ENCODE results near the gene TPCN2.

TPCN2 gene

DNA sequence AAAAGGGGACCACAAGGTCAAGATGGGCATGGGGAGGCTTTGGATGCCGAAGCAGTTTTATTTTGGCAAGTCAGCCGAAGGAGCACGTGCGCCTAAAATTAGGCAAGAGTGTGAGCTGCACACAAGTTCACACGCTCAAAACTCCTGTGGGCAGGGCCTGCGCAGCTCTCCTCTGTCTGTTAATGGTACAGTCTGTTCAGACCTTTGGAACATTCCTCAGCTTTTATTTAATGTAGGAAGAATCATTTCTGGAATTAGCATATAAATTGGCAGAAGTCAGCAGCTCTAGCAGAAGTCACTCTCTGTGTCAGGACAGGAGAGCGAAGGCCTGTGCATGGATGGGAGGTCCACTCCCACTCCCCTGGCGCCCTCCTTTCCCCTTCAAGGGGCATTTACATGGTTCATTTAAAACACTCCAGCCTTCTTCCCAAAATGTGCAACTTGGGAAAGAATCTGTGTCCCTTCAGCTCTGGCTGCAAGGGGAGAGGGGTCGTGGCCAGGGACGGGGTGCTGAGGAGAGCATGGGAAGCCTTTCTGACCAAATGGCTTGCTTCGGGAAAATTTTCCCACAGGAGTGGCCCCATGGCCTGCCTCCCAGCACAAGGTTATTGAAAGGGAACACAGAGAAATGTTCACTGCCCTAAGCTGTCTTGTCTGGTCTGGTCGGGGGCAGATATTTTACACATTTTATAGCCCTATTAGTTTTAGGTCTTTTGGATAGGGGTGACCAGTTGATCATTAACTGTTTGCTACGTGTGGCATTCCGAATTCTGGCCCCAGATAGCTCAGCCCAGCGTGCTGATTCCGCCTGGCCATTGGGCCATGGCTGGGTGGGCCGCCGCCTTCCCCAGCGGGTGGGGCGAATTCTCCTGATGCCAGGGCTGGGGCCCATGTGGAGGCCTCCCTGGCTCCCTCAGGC, 63.2 kb downstream of the TPCN2 start:
- H3K4me3 ChIP-seq (ENCODE audit: low read depth, low read length) = no peak overlapping the region
- TF ChIP-seq, protein P1, sequence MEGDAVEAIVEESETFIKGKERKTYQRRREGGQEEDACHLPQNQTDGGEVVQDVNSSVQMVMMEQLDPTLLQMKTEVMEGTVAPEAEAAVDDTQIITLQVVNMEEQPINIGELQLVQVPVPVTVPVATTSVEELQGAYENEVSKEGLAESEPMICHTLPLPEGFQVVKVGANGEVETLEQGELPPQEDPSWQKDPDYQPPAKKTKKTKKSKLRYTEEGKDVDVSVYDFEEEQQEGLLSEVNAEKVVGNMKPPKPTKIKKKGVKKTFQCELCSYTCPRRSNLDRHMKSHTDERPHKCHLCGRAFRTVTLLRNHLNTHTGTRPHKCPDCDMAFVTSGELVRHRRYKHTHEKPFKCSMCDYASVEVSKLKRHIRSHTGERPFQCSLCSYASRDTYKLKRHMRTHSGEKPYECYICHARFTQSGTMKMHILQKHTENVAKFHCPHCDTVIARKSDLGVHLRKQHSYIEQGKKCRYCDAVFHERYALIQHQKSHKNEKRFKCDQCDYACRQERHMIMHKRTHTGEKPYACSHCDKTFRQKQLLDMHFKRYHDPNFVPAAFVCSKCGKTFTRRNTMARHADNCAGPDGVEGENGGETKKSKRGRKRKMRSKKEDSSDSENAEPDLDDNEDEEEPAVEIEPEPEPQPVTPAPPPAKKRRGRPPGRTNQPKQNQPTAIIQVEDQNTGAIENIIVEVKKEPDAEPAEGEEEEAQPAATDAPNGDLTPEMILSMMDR (IDR thresholded peaks at IDR 0.05; ENCODE audit: borderline replicate concordance, insufficient read depth, low read depth, low read length) = no peak

DNA sequence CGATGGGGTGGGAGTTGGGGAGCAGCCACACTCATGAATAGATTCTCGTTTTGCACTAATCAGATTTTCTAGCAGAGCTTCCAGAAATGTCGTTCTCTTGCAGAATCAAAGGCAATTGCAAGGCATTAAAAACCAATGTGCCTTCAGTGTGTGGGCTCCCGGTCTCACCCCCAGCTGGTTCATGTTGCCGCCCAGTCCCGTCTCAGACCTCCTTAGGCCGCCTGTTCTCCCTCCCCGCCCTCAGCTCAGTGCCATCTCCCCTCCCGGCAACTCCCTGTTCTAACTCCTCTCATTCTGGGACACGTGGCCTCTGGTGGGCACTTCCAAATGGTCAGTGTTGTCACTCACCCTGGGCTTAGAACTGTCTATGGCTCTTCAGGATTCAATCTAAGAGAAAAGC, 64.5 kb downstream of the TPCN2 start:
- TF ChIP-seq, protein P1 (IDR thresholded peaks at IDR 0.05; ENCODE audit: borderline replicate concordance, insufficient read depth, low read depth, low read length) = no peak
- no peak overlapping the region for H3K4me3 ChIP-seq (ENCODE audit: low read depth, low read length)

DNA sequence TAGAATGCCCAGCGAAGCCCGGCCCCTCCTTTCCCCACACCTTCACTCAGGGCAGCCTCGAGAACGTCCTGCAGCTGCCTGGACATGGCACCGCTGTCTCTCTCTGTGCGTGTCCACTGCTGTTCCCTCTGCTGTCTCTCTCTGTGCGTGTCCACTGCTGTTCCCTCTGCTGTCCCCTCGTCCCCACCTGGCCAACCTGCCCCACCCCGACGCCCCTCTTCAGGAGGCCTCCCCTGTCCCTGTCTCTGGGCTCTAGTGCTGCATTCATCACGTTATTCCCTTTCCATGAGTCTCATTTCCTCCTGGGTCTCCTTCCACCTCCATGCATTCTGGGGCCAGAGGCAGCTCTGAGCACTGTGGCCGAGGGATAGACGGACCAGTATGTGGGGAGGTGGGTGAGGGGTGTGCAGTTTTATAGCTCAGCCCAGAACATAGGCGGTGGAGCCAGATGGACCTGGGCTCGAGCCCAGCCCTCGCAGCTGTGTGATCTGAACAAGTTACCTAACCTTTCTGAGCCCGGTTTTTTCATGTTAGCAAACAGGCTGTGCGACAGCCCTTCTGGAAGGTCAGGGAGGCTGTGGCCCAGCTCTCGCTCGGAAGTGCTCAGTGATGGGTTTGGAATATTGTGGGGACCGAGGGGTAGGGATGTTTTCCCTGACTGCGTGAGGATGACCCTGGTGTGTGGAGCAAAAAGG, 65.1 kb downstream of the TPCN2 start:
- TF ChIP-seq, protein P1 (IDR thresholded peaks at IDR 0.05; ENCODE audit: borderline replicate concordance, insufficient read depth, low read depth, low read length) = no peak
- no peak overlapping the region for H3K4me3 ChIP-seq (ENCODE audit: low read depth, low read length)

DNA sequence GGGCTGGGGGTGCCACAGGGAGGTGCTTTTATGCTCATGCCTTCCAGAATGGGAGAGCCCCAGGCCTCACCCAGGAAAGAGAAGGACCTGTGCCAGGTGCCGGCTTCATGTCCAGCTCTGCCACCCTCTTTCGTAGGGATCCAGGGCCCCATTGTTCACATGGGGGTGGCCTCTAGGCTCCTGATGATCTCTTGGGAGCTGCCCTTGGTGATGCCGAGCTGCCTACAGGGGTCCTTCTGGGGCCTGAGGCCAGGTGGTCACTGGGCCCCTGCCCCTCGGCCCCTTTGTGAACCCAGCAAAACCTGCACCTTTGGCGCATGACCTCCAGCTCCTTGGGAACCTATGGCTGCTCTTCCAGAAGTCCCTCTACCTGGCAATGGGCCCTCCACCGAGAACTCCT, 65.6 kb downstream of the TPCN2 start:
- TF ChIP-seq, protein P1 (IDR thresholded peaks at IDR 0.05; ENCODE audit: borderline replicate concordance, insufficient read depth, low read depth, low read length) = no peak
- no peak overlapping the region for H3K4me3 ChIP-seq (ENCODE audit: low read depth, low read length)

DNA sequence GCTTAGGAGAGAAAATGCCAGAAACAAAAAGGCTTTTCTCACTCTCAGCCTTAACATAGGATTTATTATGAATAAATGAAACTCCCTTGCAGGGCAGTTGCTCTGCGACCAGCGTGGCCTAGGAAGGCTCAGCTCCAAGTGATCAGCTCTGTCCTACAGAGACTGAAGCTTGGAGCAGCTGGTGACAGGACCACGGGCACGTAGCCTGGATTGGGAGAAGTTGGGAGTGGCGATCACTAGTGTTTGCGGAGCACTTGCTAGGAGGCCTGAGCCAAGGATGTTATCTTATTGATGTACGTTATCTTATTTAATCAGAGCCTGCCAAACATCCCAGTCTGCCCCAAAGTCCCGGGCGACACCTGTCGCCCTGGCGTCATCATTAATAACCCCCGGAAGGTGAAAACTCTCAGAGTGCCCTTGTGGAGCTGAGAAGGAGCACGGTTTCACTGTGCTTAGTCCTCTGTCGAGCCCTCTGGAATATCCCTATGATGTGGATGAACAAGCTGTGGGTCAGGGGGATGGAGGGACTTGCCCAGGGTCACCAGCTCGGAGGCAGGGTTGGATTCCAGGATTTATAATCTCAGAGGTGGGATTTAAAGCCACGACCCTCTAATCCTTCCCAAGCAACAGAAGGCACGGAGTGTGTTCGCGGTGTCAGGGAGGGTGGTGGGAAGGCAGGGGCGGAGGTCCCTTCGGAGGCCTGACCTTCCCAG, 66.2 kb downstream of the TPCN2 start:
- TF ChIP-seq, protein P1 (IDR thresholded peaks at IDR 0.05; ENCODE audit: borderline replicate concordance, insufficient read depth, low read depth, low read length) = no peak
- no peak overlapping the region for H3K4me3 ChIP-seq (ENCODE audit: low read depth, low read length)

GRCh38 chr11:69115586-69116560, 67.1 kb downstream of the TPCN2 start:
- TF ChIP-seq, protein P1 (IDR thresholded peaks at IDR 0.05; ENCODE audit: borderline replicate concordance, insufficient read depth, low read depth, low read length) = no peak
- H3K4me3 ChIP-seq (ENCODE audit: low read depth, low read length) = no peak overlapping the region

All from GM12875 (cell line).